Keratinocyte (primary cell): ENCODE data around the gene HMGB1.

Experiments used
- CTCF ChIP-seq, 3 experiments: IDR thresholded peaks in 1 of 3; conservative IDR thresholded peaks in 1 of 3; optimal IDR thresholded peaks in 1 of 3; 2 replicates in 2 of 3; 3 replicates in 1 of 3; pipeline versions ENCODE3 to v1.5.1; 2011; ENCODE audit warnings: low read length in 3 of 3, mild to moderate bottlenecking in 3 of 3, moderate library complexity in 2 of 3, control low read depth in 1 of 3, inconsistent platforms in 1 of 3; ENCODE audit not compliant: insufficient read depth in 2 of 3; ENCODE audit errors: extremely low read depth in 1 of 3
- EZH2 ChIP-seq: IDR thresholded peaks from one replicate; pipeline ENCODE4 v1.6.1; 2012; ENCODE audit warnings: inconsistent platforms, mild to moderate bottlenecking, low read length, moderate library complexity

- TF ChIP-seq CTCF (optimal IDR thresholded peaks at IDR 0.05 in 1 of 3, IDR thresholded peaks at IDR 0.05 in 1 of 3, conservative IDR thresholded peaks at IDR 0.05 in 1 of 3; ENCODE audit: extremely low read depth in 1 of 3, insufficient read depth in 2 of 3, low read length in 3 of 3) (no peak), EZH2 (no peak)
Measured at GRCh38 chr13:30510091-30510490, 44.4 kb upstream of the HMGB1 start.
